H9 (cell line): ENCODE measurements around the gene EXD2. TPM values are rescaled to one million over a fixed set of nuclear protein-coding genes. Genes with fewer than 3 reads are reported as not detected.

Experiments
- DNase-seq: peaks from one replicate; pipeline ENCODE4 v3.0.0-alpha.2; 2017
- H2AFZ ChIP-seq: one replicate; pipeline ENCODE4 v1.6.1; 2013; ENCODE audit warnings: mild to moderate bottlenecking, low read length, control low read depth, moderate library complexity
- H2AK5ac ChIP-seq: 2 replicates; pipeline ENCODE4 v1.6.1; 2013; ENCODE audit warnings: low read length, control low read depth, mixed read lengths; ENCODE audit not compliant: insufficient read length
- H2BK120ac ChIP-seq: one replicate; pipeline ENCODE4 v1.6.1; 2013; ENCODE audit warnings: low read depth, mild to moderate bottlenecking, low read length, control low read depth, inconsistent platforms; ENCODE audit not compliant: poor library complexity, severe bottlenecking
- H2BK12ac ChIP-seq: 2 replicates; pipeline ENCODE4 v1.6.1; 2013; ENCODE audit warnings: low read length, control low read depth, mixed read lengths, low read depth; ENCODE audit not compliant: insufficient read length
- H2BK15ac ChIP-seq: 2 replicates; pipeline ENCODE4 v1.6.1; 2013; ENCODE audit warnings: low read depth, low read length, control low read depth
- H2BK20ac ChIP-seq: one replicate; pipeline ENCODE4 v1.6.1; 2013; ENCODE audit warnings: low read depth, mild to moderate bottlenecking, low read length, control low read depth, inconsistent platforms; ENCODE audit not compliant: poor library complexity, severe bottlenecking
- H2BK5ac ChIP-seq: 2 replicates; pipeline ENCODE4 v1.6.1; 2013; ENCODE audit warnings: low read length, control low read depth, mixed read lengths; ENCODE audit not compliant: insufficient read length
- H3K14ac ChIP-seq: 2 replicates; pipeline ENCODE4 v1.6.1; 2013; ENCODE audit warnings: low read length, control low read depth; ENCODE audit not compliant: insufficient read depth
- H3K18ac ChIP-seq: 2 replicates; pipeline ENCODE4 v1.6.1; 2013; ENCODE audit warnings: low read depth, mild to moderate bottlenecking, mixed read lengths, low read length, control low read depth; ENCODE audit not compliant: insufficient read length
- H3K23ac ChIP-seq: 2 replicates; pipeline ENCODE4 v1.6.1; 2013; ENCODE audit warnings: low read length, control low read depth, mixed read lengths, low read depth; ENCODE audit not compliant: insufficient read length
- H3K23me2 ChIP-seq: 2 replicates; pipeline ENCODE4 v1.6.1; 2013; ENCODE audit warnings: low read depth, mild to moderate bottlenecking, mixed read lengths, low read length, control low read depth; ENCODE audit not compliant: insufficient read length, poor library complexity, severe bottlenecking
- H3K27ac ChIP-seq: 2 replicates; pipeline ENCODE4 v1.5.1; 2013; ENCODE audit warnings: low read length, control low read depth, mixed read lengths, low read depth; ENCODE audit not compliant: insufficient read length
- H3K27me3 ChIP-seq: 2 replicates; pipeline ENCODE4 v1.6.1; 2013; ENCODE audit warnings: low read length, control low read depth, inconsistent platforms; ENCODE audit not compliant: insufficient read depth
- H3K4ac ChIP-seq: 2 replicates; pipeline ENCODE4 v1.6.1; 2013; ENCODE audit warnings: low read depth, mild to moderate bottlenecking, control low read depth, inconsistent platforms, low read length, moderate library complexity
- H3K4me1 ChIP-seq: 2 replicates; pipeline ENCODE4 v1.6.1; 2013; ENCODE audit warnings: low read length, control low read depth, inconsistent platforms; ENCODE audit not compliant: insufficient read depth
- H3K4me2 ChIP-seq: 2 replicates; pipeline ENCODE4 v1.6.1; 2013; ENCODE audit warnings: low read length, control low read depth, mixed read lengths; ENCODE audit not compliant: insufficient read length, insufficient read depth
- H3K56ac ChIP-seq: 2 replicates; pipeline ENCODE4 v1.6.1; 2013; ENCODE audit warnings: low read depth, mild to moderate bottlenecking, mixed read lengths, low read length, control low read depth; ENCODE audit not compliant: insufficient read length
- H3K79me1 ChIP-seq: 2 replicates; pipeline ENCODE4 v1.6.1; 2013; ENCODE audit warnings: low read depth, mild to moderate bottlenecking, moderate library complexity, low read length, control low read depth, inconsistent platforms; ENCODE audit not compliant: insufficient read depth, poor library complexity, severe bottlenecking
- H3K79me2 ChIP-seq: 2 replicates; pipeline ENCODE4 v1.6.1; 2013; ENCODE audit warnings: low read length, control low read depth, inconsistent platforms; ENCODE audit not compliant: insufficient read depth
- H3K9ac ChIP-seq: 2 replicates; pipeline ENCODE4 v1.6.1; 2013; ENCODE audit warnings: low read length, control low read depth, mixed read lengths; ENCODE audit not compliant: insufficient read length; ENCODE audit errors: extremely low read depth
- H3K9me3 ChIP-seq: one replicate; pipeline ENCODE4 v1.6.1; 2013; ENCODE audit warnings: low read depth, low read length, inconsistent platforms; ENCODE audit not compliant: control insufficient read depth
- H3T11ph ChIP-seq: one replicate; pipeline ENCODE4 v1.6.1; 2013; ENCODE audit warnings: mild to moderate bottlenecking, low read length, control low read depth, inconsistent platforms
- H4K20me1 ChIP-seq: one replicate; pipeline ENCODE4 v1.6.1; 2013; ENCODE audit not compliant: control insufficient read depth, insufficient read length, insufficient read depth
- H4K5ac ChIP-seq: 2 replicates; pipeline ENCODE4 v1.6.1; 2013; ENCODE audit warnings: low read depth, mild to moderate bottlenecking, mixed read lengths, low read length, control low read depth; ENCODE audit not compliant: insufficient read length
- H4K8ac ChIP-seq: replicated peaks from 2 replicates; pipeline ENCODE4 v1.6.1; 2013; ENCODE audit warnings: low read length, control low read depth, mixed read lengths, low read depth; ENCODE audit not compliant: insufficient read length
- H4K91ac ChIP-seq: 2 replicates; pipeline ENCODE4 v1.6.1; 2013; ENCODE audit warnings: low read depth, mild to moderate bottlenecking, moderate library complexity, mixed read lengths, low read length, control low read depth; ENCODE audit not compliant: insufficient read length
- H3K27ac Mint-ChIP-seq, 3 experiments: 2 replicates in 2 of 3; 3 replicates in 1 of 3; pipeline ENCODE4 v1.8.0; 2020 to 2021; ENCODE audit warnings: mixed read lengths in 3 of 3, mild to moderate bottlenecking in 1 of 3, moderate library complexity in 1 of 3
- H3K27me3 Mint-ChIP-seq: 2 replicates; pipeline ENCODE4 v1.8.0; 2021; ENCODE audit warnings: low read depth, mild to moderate bottlenecking, moderate library complexity, mixed read lengths
- H3K36me3 Mint-ChIP-seq, 3 experiments: 2 replicates in 2 of 3; 3 replicates in 1 of 3; pipeline ENCODE4 v1.8.0; 2020 to 2021; ENCODE audit warnings: low read depth in 3 of 3, mixed read lengths in 3 of 3; ENCODE audit not compliant: insufficient read depth in 1 of 3
- H3K4me1 Mint-ChIP-seq, 2 experiments: 2 replicates each; pipeline ENCODE4 v1.8.0; 2020; ENCODE audit warnings: mixed read lengths in 2 of 2
- H3K4me3 Mint-ChIP-seq, 2 experiments: 2 replicates in 1 of 2; 3 replicates in 1 of 2; pipeline ENCODE4 v1.8.0; 2020 to 2021; ENCODE audit warnings: mild to moderate bottlenecking in 2 of 2, mixed read lengths in 2 of 2, moderate library complexity in 1 of 2
- H3K9me3 Mint-ChIP-seq, 2 experiments: 2 replicates in 1 of 2; 3 replicates in 1 of 2; pipeline ENCODE4 v1.8.0; 2020; ENCODE audit warnings: mild to moderate bottlenecking in 2 of 2, mixed read lengths in 2 of 2, moderate library complexity in 1 of 2
- CTCF ChIP-seq: fragments of 200-600 bp; sonication (generic); conservative IDR thresholded peaks from 3 replicates; pipeline ENCODE4 v1.8.0; 2021; ENCODE audit warnings: antibody characterized with exemption, mild to moderate bottlenecking
- WGBS: extraction: QIAGEN DNeasy Blood & Tissue Kit; methylation state at CpG from one replicate; pipeline ENCODE4 v1.1.7; 2013; ENCODE audit warnings: missing lambda C conversion rate, low lambda C conversion rate, mixed read lengths; ENCODE audit not compliant: insufficient read length; ENCODE audit errors: extremely low coverage; 5-methylcytosine and 5-hydroxymethylcytosine counted together
- total RNA-seq: library from RNA; stranded (reverse); gene quantifications from 2 replicates; pipeline ENCODE4 v1.2.1, GENCODE V29; 2021

EXD2 gene
- total RNA-seq, 1 experiment from 2014 or later, result 19.6 TPM

GRCh38 chr14:69199786-69200185 is 8.5 kb downstream of the EXD2 start:
- Histone ChIP-seq H3K4me2 (no peak overlapping the region), H3K27me3 (no peaks in the 10 kb centered on the region), H2AK5ac (no peak overlapping the region), H4K8ac (no peak overlapping the region), H3K4ac (no peak overlapping the region), H3K56ac (no peak overlapping the region), H3K23me2 (no peaks in the 10 kb centered on the region), H2BK12ac (no peak overlapping the region), H3K9ac (no peak overlapping the region), H3K4me1 (no peaks in the 10 kb centered on the region), H3K9me3 (no peaks in the 10 kb centered on the region), H3K79me1 (no peaks in the 10 kb centered on the region), H2BK20ac (no peak overlapping the region), H3K18ac (no peak overlapping the region), H3K23ac (no peak overlapping the region), H4K5ac (no peak overlapping the region), H3K14ac (no peak overlapping the region), H3T11ph (no peak overlapping the region), H3K27ac (no peak overlapping the region), H2BK5ac (no peak overlapping the region), H2AFZ (no peak overlapping the region), H4K20me1 (no peaks in the 10 kb centered on the region), H4K91ac (no peak overlapping the region), H3K79me2 (peaks cover 2% of the 10 kb centered on the region; the same call in 1 of the 2 replicates), H2BK120ac (no peak overlapping the region), H2BK15ac (no peak overlapping the region)
- no peak for TF ChIP-seq CTCF
- no peaks in the 10 kb centered on the region for H3K27me3 Mint-ChIP-seq
- DNase-seq, result no peak
- H3K9me3 Mint-ChIP-seq, result no peaks in the 10 kb centered on the region
- H3K4me1 Mint-ChIP-seq, result no peaks in the 10 kb centered on the region
- no peak overlapping the region for H3K27ac Mint-ChIP-seq
- no CpG with 5 or more reads among the region's 10 CpGs for WGBS
- H3K36me3 Mint-ChIP-seq, result peaks cover 0 to 3% (median 0%) of the 10 kb centered on the region in 3 experiments; a peak in 2 of 7 replicates
- H3K4me3 Mint-ChIP-seq, result no peak overlapping the region
